LNCAP (cell line): ENCODE results near the gene DIO1.

Experiments
- TF ChIP-seq, protein P1 (sequence below): fragments of 450-650 bp; IDR thresholded peaks from 2 replicates; pipeline ENCODE4 v1.5.1; 2017; ENCODE audit warnings: mild to moderate bottlenecking

Gene DIO1

GRCh38 chr1:53902235-53903138, 8.5 kb downstream of the DIO1 start:
- TF ChIP-seq, protein P1, sequence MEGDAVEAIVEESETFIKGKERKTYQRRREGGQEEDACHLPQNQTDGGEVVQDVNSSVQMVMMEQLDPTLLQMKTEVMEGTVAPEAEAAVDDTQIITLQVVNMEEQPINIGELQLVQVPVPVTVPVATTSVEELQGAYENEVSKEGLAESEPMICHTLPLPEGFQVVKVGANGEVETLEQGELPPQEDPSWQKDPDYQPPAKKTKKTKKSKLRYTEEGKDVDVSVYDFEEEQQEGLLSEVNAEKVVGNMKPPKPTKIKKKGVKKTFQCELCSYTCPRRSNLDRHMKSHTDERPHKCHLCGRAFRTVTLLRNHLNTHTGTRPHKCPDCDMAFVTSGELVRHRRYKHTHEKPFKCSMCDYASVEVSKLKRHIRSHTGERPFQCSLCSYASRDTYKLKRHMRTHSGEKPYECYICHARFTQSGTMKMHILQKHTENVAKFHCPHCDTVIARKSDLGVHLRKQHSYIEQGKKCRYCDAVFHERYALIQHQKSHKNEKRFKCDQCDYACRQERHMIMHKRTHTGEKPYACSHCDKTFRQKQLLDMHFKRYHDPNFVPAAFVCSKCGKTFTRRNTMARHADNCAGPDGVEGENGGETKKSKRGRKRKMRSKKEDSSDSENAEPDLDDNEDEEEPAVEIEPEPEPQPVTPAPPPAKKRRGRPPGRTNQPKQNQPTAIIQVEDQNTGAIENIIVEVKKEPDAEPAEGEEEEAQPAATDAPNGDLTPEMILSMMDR: no peak

DNA sequence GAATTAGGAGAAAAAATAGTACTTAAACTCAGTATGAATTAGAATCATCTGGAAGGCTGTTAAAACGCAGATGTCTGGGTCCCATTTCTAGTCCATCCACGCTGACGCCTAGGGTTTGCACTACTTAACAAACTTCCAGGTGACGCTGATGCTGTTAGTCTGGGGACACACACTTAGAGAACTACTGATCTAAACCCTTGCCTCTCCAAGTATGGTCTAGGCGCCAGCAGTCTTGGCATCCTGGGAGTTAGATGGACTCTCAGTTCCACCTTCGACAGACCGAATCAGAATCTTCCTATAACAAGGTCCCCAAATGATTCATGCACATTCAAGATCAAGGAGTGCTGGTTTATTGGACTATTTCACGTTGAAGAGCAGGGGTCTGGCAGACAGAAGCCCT, 11.5 kb downstream of the DIO1 start:
- TF ChIP-seq, protein P1: no peak

- TF ChIP-seq, protein P1: no peak
These were observed 12.1 kb downstream of the DIO1 start for GRCh38 chr1:53906121-53906520.

- TF ChIP-seq, protein P1: no peak
These were observed 16.0 kb downstream of the DIO1 start for GRCh38 chr1:53909946-53910345.

DNA sequence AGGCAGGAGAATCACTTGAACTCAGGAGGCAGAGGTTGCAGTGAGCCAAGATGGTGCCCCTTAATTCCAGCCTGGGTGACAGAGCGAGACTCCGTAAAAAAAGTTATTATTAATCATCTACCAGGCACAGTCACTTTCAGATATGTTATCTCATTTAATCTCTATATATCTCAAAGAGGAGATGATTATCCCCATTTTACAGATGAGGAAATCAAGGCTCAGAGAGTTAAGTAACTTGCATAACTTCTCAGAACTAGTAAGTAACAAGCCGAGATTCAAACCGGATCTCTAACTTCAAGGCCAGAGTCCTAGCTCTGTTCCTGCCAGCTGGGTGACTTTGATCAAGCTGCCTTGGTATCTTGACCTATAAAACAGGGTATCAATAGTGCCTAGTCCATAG, 17.5 kb downstream of the DIO1 start:
- TF ChIP-seq, protein P1: no peak

GRCh38 chr1:53913352-53914033, 19.5 kb downstream of the DIO1 start:
- TF ChIP-seq, protein P1: no peak

GRCh38 chr1:53918343-53918742, 24.4 kb downstream of the DIO1 start:
- TF ChIP-seq, protein P1: no peak
